A549 (cell line): ENCODE results near the gene LCE3B.

Experiments used
- CHD2 ChIP-seq: fragments of 150-350 bp; IDR thresholded peaks from 2 replicates; pipeline ENCODE4 v1.6.1; 2014; ENCODE audit warnings: low read length; ENCODE audit not compliant: partially characterized antibody
- CTCF ChIP-seq: fragments of >200 bp; sonication (Bioruptor Twin); formaldehyde crosslinking; IDR thresholded peaks from 3 replicates; pipeline ENCODE4 v1.5.1; 2016
- KDM5A ChIP-seq: fragments of 200-600 bp; sonication (generic); IDR thresholded peaks from 2 replicates; pipeline ENCODE4 v1.6.1; 2016; ENCODE audit warnings: antibody characterized with exemption, mild to moderate bottlenecking
- MYC ChIP-seq: IDR thresholded peaks from 2 replicates; pipeline ENCODE4 v1.6.1; 2012; ENCODE audit warnings: mild to moderate bottlenecking, inconsistent platforms, low read length, improper control_type of control experiment, borderline replicate concordance
- SMC3 ChIP-seq: fragments of >200 bp; sonication (Bioruptor Twin); formaldehyde crosslinking; IDR thresholded peaks from 3 replicates; pipeline ENCODE4 v1.6.1; 2018; ENCODE audit warnings: inconsistent platforms

GRCh38 chr1:152656459-152656858 lies 42.8 kb downstream of the LCE3B start:
- no peak for TF ChIP-seq SMC3
- no peak for TF ChIP-seq MYC
- no peak for TF ChIP-seq KDM5A
- no peak for TF ChIP-seq CTCF
- no peak for TF ChIP-seq CHD2
